Left hindlimb (tissue), 1 donor: ENCODE data around the gene THSD7B.

Experiments
- DNase-seq: peaks from one replicate; pipeline ENCODE4 v3.0.0-alpha.2; 2018

The THSD7B gene

GRCh38 chr2:136823291-136823690 is 57.9 kb downstream of the THSD7B start:
- no peak for DNase-seq

- DNase-seq = no peak
Measured at GRCh38 chr2:136828162-136828561, 62.8 kb downstream of the THSD7B start.

GRCh38 chr2:136828774-136829173 is 63.4 kb downstream of the THSD7B start:
- DNase-seq = no peak

- no peak for DNase-seq
Measured at GRCh38 chr2:136844546-136844945, 79.2 kb downstream of the THSD7B start.

GRCh38 chr2:136858656-136859055 is 93.3 kb downstream of the THSD7B start:
- DNase-seq = no peak

- DNase-seq = no peak
Measured at GRCh38 chr2:136860443-136860958, 95.2 kb downstream of the THSD7B start.

GRCh38 chr2:136863468-136863867 is 98.1 kb downstream of the THSD7B start:
- DNase-seq = no peak

- no peak for DNase-seq
Measured at GRCh38 chr2:136863874-136864273, 98.5 kb downstream of the THSD7B start.

- no peak for DNase-seq
Measured at GRCh38 chr2:136871424-136871823, 106.1 kb downstream of the THSD7B start.

- DNase-seq = no peak
Measured at GRCh38 chr2:136874258-136874657, 108.9 kb downstream of the THSD7B start.

GRCh38 chr2:136891100-136891499 is 125.8 kb downstream of the THSD7B start:
- no peak for DNase-seq

GRCh38 chr2:136894007-136894634 is 128.8 kb downstream of the THSD7B start:
- DNase-seq = no peak

- DNase-seq = no peak
Measured at GRCh38 chr2:136901732-136902131, 136.4 kb downstream of the THSD7B start.

DNA sequence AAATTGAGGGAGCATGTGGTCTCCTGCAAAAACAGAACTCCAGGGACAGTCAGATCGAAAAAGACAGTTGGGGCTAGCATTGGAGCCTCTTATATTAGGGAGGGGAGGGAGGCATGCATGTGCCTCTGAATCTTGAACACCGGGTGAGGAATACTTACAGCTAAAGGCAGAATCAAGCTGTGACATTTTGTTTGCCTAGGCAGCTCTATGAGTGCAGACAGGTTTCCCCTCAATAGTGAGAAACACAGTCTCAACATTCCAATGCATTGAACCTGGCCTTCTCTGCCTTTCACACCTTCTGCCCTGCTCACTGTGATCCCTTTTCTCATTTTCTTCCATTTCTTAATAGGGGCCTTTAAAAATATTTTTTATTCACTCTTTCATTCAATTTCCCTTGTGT is 140.4 kb downstream of the THSD7B start:
- DNase-seq = no peak

DNA sequence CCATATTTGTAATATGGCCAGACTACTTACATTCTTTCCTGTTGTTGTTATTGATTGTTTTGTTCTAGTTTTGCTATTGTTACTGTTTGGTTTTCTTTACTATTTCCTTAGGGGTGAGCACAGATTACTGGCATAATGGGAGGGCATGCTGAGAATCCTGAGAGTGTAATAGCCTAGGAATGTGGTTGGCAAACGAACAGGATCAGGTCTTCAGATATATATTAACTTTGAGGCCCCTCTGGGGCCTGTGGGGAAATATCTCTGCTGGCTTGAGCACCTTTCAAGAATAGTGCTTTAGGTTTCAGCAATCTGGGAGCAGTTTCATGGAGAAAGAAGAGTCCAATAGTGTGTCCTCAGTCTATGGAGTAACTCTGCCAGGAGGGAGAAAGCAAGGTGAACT is 144.4 kb downstream of the THSD7B start:
- no peak for DNase-seq

- no peak for DNase-seq
Measured at GRCh38 chr2:136916131-136916530, 150.8 kb downstream of the THSD7B start.

- peak; percentile 77 for DNase-seq
Measured at GRCh38 chr2:136917411-136917881, 152.1 kb downstream of the THSD7B start.

- no peak for DNase-seq
Measured at GRCh38 chr2:136919682-136920081, 154.3 kb downstream of the THSD7B start.

DNA sequence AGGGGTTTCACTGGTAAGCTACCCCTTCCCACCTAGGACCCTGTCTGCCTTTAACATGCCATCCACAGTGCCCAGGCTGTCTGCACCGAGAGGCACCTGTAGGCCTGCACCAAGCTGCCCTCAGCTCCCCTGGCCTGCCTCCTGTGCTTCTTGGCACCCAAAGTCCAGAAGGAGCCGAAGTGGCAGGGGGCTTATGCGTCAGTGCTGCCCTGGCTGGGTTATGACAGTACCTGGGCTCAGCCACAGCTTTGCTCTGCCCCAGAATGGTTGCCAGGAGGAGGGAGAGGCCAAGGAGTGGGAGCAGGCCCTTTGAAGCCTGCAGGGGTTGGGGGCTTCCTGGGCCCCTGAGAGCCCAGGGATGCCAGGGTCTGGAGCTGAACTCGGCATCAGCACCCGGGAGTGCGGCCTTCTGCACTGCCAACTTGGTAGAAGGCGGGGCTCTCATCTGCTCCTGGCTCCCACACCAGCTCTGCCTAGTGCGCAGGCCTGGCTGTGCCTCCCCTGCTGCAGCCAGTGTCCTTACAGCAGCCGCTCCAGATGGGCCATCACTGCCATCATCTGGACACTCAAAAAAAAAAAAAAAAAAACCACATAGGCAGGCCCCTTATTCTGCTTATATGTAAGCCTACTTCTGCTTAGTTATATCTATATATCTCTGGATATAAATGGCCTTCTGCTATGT is 155.4 kb downstream of the THSD7B start:
- no peak for DNase-seq

- DNase-seq = no peak
Measured at GRCh38 chr2:136927156-136927555, 161.8 kb downstream of the THSD7B start.

GRCh38 chr2:136929531-136929930 is 164.2 kb downstream of the THSD7B start:
- DNase-seq = no peak

GRCh38 chr2:136932700-136933099 is 167.4 kb downstream of the THSD7B start:
- no peak for DNase-seq

DNA sequence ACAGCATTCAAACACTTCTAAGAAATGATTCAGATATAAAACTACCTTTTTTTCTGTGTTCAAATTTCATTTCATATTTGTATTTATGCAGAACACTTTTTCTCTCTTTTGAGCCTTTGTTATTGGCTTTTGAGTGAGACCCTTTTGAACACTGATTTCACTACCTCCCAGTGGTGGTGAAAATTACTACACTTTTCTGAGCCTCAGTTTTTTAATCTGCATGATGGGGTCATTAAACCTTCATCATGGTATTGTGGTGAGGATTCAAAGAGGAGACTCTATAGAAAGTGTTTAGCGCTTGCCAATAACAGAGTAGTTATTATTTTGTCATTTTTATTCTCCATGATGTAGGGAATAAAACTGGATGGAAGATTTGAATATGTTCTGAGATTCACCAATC is 169.8 kb downstream of the THSD7B start:
- no peak for DNase-seq

DNA sequence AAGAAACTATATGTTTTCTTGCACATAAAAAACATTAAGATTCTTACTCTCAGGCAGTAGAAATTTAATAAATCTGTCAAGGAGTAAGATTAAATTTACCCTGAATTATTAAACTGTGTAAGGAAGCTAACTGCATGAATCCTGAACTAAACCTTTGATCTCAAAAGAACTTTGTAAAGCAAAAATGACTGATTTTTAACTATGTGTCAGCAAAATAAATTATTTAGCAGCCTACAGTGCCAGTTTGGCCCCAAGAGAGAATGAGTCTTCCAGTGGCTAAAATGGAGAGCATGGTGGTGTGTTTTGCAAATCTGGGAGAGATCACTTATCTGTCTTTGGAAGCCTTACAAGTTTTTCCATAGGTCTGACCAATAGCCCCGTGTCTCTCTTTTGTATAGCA is 190.7 kb downstream of the THSD7B start:
- no peak for DNase-seq

DNA sequence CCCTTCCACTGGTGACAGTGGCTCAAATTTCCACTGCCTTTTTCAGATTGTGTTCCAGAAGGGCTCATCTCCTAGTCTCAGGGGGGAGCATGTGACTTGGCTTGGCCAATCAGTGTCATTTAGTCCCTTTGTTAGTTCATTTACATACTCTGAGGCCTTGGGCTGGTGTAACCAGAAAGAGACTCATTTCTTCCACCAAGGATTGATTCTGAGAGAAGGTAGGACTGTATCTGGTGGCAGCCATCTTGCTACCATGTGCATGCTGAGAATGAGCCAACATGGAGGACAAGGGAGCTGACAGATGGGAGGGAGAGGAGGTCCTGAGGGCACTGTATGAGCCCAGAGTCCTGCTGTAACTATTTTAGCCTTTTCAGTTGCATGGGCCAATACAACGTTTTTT is 191.7 kb downstream of the THSD7B start:
- no peak for DNase-seq
